ENCODE results near the gene CFAP69.
A peak's percentile ranks its signal among the peaks of the same experiment; 100 is the strongest.

Gene CFAP69

DNA sequence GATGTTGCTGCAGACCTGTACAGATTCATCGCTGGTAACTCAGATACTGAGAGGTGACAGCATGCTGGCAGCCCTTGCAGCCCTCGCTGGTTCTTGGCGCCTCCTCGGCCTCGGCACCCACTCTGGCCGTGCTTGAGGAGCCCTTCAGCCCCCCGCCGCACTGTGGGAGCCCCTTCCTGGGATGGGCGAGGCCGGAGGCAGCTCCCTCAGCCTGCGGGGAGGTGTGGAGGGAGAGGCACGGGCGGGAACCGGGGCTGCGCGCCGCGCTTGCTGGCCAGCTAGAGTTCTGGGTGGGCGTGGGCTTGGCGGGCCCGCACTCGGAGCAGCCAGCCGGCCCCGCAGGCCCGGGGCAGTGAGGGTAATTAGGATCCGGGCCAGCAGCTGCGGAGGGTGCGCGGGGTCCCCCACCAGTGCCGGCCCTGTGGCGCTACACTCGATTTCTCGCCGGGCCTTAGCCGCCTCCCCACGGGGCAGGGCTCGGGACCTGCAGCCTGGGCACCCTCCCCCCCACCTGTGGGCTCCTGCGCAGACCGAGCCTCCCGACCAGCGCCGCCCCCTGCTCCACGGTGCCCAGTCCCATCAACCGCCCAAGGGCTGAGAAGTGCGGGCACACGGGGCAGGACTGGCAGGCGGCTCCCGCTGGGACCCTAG lies 89.3 kb downstream of the CFAP69 start:
- TF ChIP-seq, protein P1, sequence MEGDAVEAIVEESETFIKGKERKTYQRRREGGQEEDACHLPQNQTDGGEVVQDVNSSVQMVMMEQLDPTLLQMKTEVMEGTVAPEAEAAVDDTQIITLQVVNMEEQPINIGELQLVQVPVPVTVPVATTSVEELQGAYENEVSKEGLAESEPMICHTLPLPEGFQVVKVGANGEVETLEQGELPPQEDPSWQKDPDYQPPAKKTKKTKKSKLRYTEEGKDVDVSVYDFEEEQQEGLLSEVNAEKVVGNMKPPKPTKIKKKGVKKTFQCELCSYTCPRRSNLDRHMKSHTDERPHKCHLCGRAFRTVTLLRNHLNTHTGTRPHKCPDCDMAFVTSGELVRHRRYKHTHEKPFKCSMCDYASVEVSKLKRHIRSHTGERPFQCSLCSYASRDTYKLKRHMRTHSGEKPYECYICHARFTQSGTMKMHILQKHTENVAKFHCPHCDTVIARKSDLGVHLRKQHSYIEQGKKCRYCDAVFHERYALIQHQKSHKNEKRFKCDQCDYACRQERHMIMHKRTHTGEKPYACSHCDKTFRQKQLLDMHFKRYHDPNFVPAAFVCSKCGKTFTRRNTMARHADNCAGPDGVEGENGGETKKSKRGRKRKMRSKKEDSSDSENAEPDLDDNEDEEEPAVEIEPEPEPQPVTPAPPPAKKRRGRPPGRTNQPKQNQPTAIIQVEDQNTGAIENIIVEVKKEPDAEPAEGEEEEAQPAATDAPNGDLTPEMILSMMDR (IDR thresholded peaks at IDR 0.05): no peak

DNA sequence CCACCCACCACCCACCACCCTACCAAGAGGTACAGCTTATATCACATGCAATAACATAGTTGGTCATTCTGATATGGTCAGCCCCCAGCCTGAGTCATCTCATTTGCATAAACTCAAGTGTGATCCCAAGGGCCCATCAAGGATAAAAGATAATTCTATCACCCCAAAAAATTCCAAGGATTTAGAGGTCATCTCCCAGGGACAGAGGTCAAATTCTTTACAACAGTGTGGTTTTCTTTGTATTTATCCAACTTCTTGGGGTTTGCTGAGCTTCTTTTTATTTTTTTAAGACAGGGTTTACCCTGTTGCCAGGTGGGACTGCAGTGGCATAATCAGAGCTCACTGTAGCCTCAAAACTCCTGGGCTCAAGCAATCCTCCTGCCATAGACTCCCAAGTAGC lies 92.1 kb downstream of the CFAP69 start:
- TF ChIP-seq, protein P1 (IDR thresholded peaks at IDR 0.05): no peak

DNA sequence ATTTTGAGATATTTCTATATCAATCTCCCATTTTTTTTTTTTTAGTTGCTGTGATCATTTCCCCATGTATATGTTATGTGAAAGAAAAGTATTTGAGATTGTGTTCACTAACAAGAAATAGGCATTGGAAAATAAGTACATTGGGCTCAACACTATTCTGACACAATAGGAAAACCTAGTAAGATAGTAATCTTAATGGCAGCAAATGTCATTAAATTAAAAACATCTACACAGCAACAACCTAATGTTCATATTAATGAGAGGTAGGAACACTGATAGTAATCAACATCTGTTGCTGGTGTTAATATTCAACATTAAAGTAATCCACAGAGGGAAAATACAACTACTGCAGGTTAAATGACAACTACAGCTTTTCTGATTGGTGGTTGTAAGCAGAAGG lies 100.0 kb downstream of the CFAP69 start:
- TF ChIP-seq, protein P1 (IDR thresholded peaks at IDR 0.05): no peak

DNA sequence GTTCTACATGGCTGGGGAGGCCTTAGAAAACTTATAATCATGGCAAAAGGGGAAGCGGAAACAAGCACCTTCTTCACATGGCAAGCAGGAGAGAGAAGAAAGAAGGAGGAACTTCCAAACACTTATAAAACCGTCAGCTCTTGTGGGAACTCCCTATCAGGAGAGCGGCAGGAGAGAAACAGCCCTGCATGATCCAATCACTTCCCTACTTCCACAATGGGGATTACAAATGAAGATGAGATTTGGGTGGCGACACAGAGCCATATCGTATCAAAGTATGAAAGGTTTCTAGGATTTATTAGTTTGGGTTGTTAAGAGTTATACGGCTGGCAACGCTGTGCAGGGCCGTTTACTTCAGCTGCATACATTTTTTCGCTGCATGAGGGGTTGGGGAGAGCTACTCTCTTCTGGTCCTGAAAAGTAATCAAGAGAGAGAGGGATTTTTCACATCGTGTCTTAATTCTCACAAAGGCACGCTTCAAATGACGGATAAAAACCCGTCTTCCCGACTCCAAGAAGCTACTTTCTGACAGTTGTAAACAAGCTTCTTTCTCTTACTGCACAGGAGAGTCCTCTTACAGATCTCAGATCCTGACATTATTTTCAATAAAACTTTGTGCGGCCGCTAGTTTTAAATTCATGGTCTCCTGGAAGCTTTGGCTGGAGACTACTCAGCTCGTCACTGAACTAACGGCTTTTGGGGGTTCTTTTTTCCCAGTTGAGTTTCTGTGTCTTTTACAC lies 100.8 kb downstream of the CFAP69 start:
- TF ChIP-seq, protein P1 (IDR thresholded peaks at IDR 0.05): no peak

DNA sequence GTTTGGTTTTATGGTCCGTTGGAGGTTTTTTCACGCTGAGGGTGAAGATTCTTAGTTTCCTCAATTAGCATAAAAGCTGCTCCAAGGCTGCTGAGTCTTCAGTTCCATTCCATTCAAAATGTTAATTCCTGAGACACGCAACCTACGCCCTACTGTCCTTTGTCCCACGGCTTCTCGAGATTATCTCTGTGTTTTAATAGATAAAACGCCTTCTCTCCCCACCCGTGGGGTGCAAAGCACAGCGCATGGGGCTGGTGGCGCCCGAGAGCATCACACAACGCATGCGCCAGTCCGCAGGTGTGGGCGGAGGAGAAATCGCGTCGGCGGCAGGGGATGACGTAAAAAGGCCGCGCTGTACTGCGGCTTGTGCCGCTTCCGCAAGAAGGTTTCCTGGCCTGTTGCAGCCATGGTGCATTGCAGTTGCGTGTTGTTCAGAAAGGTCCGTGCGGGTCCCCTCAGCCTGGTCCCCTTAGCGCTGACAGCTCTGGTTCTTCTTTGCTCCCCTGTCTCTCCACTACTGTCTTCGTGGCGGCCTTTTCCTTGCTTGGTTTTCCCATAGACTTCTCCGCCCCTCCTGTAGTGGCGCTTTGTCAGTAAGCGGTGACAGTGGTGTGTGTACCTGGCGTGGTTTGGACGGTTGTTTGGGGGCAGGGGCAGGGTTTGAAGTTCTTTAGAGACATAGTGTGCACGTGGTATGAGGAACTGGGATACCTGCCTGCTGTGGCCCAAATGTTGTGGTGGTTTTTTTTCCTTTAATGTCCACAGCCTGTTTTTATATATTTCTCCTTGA lies 101.6 kb downstream of the CFAP69 start, which contains the start of gene GTPBP10:
TSS of gene GTPBP10 (plus strand) at position 381 of the 790 bp plus-strand sequence. CDS start at position 407, 26 bp downstream.
- TF ChIP-seq, protein P1 (IDR thresholded peaks at IDR 0.05): peak; percentile 85

DNA sequence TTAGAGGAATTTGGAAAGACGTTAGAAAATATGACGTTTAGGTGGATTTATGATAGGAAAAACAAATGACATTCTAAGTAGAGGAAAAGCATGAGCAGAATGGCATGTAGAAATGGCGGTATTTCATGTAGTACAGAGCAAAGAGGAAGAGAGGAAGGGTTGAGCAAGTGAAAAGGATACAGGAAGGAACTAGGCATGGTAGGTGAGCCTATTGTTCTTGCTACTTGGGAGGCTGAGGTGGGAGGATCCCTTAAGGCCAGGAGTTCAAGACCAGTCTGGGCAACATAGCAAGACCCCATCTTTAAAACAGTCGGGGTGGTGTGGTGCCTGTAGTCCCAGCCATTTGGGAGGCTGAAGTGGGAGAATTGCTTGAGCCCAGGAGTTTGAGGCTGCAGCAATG lies 102.8 kb downstream of the CFAP69 start:
- TF ChIP-seq, protein P1 (IDR thresholded peaks at IDR 0.05): no peak

DNA sequence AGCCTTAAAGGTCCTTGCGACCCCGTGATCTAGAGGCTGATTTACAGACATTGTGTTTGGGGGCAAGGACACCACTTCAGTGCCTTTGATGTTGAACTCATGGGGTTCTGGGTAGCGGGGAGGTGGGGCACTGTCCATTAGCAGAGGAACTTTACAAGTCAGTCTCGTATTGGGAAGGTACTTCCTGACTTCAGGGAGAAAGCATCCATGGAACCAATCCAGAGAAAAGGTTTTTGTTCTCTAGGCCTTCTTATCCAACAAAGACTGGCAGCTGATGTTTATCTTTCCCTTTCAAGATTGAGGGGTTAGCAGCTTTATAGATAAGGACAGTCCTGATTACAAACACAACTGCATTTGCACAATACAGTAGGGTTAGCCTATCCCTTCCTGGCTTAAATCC lies 104.3 kb downstream of the CFAP69 start:
- TF ChIP-seq, protein P1 (IDR thresholded peaks at IDR 0.05): no peak

All from LNCAP (cell line).